ENCODE data around the gene HPS6.

The HPS6 gene

DNA sequence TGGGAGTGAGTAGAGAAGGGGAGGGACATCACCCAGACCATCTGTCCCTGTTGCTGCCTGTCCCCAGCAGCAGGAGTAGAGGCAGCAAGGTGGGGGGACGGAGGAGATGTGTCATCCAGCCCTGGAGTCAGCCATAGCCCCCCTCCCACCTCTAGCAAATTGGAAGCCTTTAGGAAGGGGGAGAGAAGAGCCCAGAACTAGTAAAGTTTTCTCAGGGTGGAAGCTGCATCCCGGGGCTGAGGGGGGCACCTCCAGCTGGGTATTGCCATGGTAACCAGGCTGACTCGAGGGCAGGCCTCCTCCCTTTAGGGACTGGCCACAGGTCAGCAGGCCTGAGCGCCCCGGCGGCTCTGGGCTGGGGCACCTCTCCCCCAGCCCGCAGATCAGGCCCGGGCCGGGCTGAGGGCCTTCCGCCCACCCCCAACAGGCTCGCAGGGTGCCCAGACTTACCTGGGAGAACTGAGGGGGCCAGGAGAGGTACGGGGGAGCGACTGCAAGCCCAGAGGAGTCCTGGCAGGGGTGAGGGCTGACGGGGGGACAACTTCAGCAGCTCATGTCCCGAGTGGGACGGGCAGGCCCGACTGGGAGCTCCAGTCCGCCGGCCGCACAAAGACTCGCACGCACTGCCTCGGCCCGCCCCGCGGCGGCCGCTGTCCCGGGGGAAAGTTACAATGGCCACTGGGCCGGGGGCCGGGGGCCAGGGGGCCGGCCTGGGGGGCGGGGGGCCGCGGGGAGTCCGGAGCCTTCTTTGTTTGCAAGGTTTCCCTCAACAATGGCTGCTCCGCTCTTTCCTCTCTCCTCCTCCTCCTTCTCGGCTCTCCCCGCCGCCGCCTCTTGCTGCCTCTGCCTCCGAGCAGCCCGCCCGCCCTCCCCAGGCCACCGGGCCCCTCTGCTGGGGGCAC lies 49.1 kb downstream of the HPS6 start:
- TF ChIP-seq, protein P1, sequence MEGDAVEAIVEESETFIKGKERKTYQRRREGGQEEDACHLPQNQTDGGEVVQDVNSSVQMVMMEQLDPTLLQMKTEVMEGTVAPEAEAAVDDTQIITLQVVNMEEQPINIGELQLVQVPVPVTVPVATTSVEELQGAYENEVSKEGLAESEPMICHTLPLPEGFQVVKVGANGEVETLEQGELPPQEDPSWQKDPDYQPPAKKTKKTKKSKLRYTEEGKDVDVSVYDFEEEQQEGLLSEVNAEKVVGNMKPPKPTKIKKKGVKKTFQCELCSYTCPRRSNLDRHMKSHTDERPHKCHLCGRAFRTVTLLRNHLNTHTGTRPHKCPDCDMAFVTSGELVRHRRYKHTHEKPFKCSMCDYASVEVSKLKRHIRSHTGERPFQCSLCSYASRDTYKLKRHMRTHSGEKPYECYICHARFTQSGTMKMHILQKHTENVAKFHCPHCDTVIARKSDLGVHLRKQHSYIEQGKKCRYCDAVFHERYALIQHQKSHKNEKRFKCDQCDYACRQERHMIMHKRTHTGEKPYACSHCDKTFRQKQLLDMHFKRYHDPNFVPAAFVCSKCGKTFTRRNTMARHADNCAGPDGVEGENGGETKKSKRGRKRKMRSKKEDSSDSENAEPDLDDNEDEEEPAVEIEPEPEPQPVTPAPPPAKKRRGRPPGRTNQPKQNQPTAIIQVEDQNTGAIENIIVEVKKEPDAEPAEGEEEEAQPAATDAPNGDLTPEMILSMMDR (conservative IDR thresholded peaks at IDR 0.05; ENCODE audit: low read length), result no peak
- peak; percentile 15 for DNase-seq (ENCODE audit: low read depth)
- H3K4me3 ChIP-seq (ENCODE audit: low read length), result peak overlapping the region; percentile 80

DNA sequence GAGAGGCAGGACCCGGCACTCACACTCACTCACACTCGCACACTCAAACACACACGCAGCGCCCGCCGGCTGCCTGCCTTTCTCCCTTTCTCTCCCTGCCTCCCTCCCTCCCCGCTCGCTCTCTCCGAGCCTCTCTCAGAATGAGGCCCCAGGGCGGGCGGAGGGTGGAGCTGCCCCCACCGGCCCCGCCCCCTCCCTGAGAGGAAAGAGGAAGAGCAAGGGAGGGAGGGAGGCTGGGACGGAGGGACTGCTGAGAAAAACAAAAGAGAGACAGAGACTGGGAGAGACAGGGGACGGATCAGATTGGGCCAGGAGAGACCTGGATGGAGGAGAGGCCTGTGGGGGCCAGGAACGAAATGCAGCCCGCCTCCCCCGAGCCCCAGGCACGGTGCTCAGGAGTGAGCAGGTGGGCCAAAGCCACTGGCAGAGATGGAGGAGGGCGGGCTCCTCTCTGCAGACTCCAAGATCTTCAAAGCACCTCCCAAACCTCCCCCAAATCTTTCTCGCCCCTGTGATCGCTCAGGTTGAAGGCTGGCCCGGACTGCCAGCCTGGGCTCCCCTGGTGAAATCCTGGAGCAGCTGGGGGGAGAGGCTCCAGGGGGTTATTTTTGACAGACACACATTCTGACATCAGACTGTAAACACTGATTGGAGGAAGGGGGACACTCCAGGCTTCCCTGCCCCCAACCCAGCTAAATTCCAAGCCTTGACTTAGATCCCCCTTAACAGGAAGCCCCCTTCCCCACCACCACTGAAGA lies 49.9 kb downstream of the HPS6 start:
- peak; percentile 71 for DNase-seq (ENCODE audit: low read depth)
- peak overlapping the region; percentile 80 for H3K4me3 ChIP-seq (ENCODE audit: low read length)
- TF ChIP-seq, protein P1 (conservative IDR thresholded peaks at IDR 0.05; ENCODE audit: low read length), result no peak

DNA sequence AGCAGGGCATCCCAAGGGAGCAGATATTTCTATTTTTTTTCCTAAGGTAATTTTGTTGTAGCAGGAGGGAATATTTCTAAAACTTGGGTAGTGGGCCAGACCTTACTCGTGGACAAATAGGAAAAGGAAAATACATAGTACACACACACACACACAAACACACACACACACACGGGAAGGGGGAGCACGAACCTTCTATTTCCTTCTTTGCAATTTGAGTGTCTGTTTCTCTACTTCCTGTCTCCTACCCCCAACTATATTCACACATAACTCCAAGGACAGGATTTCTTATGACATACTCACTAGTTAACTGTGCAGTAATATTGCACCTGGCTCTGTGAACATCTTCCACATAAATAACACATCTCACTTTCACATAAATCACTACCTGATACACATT lies 50.6 kb downstream of the HPS6 start:
- DNase-seq (ENCODE audit: low read depth), result peak; percentile 28
- H3K4me3 ChIP-seq (ENCODE audit: low read length), result peak overlapping the region; percentile 80
- TF ChIP-seq, protein P1 (conservative IDR thresholded peaks at IDR 0.05; ENCODE audit: low read length), result no peak

- H3K4me3 ChIP-seq (ENCODE audit: low read length), result peak overlapping the region; percentile 88
- no peak for DNase-seq (ENCODE audit: low read depth)
- TF ChIP-seq, protein P1 (conservative IDR thresholded peaks at IDR 0.05; ENCODE audit: low read length), result no peak
Measured at GRCh38 chr10:102116656-102117055, 51.5 kb downstream of the HPS6 start.

Data from AG10803 (cell line).